HG02588 (cell line): ENCODE results near the gene VWF.
"Not testable (repeated sequence)": the region's sequence is repeated elsewhere in the genome, so short reads cannot be mapped to it uniquely, and the experiment has no call there.

Experiments used
- ATAC-seq: cut with Tn5 transposase; IDR thresholded peaks from one replicate; pipeline ENCODE4 v1.9.1; 2021; ENCODE audit warnings: mild to moderate bottlenecking, moderate library complexity; ENCODE audit not compliant: unreplicated experiment

VWF gene

DNA sequence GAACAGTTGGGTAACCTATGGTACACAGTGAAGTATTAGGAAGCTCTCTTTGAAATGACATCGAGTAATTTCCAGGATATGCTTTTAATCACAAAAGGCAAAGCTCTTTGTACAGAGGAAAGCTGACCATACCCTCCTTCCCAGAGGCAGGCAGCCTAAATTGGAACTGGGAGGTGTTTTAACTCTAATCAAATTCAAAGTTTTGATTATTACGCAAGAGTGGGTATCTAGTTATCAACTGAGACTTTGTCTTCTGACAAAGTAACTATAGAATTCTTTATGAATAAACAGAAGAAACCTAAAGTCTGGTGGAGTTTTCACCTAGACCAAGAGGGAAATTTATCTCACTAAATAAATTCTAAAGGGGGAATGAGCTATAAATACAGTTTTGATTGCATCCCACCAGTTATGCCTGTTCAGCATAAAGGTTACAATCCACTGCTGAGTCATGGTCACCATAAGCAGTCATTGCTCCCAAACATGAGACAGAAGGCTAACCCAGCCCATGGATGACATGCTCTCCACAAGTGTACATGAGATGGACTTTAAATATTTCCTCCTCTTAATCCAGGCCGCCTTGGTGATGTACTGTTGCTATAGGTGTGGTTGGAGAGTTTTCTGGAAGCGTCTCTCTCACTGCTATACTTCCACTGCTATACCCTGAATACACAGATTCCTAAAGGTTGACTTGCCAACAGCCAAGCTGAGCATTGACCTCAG, 113.7 kb downstream of the VWF start:
- ATAC-seq, result not testable (repeated sequence)

DNA sequence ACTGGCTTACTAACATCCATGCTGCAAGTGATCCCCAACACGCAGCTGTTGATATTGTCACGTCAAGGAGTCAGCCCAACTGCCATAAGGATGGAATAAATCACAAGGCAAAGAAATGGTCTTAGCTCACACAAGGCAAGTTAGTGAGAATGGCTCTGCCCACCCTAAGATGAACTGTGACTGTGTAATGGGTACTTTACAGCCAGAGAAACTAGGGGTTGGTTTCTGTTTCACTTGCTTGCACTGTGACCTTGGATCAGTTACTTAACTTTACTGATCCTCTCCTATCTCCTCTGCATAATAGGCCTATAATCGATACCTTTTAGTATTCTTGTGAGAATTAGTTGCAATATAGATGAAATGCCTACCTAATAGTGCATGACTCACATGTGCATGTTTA, 127.2 kb downstream of the VWF start:
- ATAC-seq, result no peak

DNA sequence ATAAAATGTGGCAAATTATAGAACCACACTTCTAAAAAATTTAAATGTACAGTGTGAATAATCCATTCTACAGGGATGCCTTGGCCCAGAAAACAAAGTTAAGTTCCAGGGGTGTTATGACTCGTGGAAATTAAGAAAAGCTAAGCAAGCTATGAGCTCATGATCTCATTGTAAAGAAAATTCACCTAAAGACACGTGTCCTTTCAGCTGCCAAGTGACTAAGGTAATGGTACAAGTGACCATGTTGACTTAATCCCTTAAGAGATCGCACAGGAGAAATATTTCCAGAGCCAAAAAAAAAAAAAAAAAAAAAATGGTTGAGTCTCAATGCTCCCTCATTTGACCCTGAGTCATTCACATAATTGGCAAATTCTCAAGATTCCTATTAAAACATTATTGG, 128.0 kb downstream of the VWF start:
- ATAC-seq, result no peak

DNA sequence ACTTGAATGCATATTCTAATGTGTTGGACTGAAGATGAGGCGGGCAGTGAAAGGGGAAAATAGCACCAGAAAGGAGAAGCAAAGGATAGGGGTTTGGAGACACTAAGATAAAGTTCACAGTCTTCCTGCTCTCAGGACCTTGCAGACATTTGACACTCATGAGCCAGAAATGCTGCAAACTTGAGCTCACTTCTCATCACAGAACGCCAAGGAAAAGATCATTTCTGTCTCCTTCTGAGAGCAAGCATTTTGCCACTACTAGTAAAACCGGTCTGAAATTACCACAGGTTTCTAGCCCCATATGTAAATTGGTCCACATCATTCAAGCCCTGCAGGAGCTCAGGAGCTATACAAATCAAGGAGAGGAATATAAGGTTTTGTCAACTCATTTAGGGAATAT, 134.8 kb downstream of the VWF start:
- no peak for ATAC-seq

DNA sequence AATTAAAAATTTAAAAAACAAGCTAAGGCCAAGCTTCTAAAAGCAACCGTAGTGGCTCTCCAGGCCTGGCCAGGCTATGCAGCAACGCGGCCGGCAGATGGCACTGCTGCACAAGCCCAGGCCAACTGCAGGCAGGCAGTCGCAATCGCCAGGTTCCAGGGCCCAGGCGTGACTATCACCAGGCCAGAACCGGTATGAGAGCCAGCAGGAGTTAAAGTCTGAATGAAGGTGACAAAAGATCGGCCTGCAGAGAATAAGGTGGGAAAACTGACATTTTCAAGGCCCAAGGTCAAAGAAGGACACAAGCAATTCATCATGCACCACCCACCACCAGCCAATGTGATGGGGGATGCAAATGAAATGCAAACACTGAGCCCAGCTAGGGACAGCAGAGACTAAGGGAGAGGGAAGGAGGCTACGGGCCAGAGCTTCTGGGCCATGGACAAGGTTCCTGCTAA, 135.8 kb downstream of the VWF start:
- ATAC-seq, result no peak

DNA sequence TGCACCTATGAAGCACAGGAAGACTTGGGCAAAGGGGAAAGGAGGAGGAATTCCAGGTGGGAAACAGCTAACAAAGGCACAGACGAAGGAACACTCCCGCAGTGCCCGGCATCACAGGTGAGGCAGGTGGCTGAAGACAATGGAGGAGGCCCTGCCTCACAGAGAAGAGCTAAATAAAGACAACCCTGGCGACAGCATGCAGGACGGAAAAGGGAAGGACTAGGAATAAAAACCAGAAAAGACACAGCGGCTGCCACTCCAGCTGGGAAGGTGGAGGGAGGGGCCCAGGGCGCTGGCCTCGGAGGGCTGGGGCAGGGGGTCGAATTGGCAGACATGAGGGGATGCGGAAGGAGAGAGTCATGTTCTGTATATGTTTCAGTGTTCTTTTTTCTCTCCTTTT, 136.4 kb downstream of the VWF start:
- no peak for ATAC-seq

DNA sequence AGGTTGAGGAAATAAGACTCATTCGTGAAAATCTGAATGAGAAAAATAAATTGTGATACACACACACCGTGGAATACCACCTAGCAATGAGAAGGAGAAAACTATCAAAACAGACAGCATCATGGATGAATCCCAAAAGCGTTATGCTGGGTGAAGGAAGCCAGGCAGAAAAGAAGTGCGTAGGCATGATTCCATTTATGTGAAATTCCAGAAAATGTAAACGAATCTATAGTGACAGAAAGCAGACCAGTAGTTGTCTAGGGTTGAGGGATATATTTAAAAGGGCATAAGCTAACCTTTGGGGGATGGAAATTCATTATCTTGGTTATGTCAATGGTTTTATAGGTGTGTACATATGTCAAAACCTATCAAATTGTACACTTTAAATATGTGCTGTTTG, 136.9 kb downstream of the VWF start:
- ATAC-seq, result no peak

DNA sequence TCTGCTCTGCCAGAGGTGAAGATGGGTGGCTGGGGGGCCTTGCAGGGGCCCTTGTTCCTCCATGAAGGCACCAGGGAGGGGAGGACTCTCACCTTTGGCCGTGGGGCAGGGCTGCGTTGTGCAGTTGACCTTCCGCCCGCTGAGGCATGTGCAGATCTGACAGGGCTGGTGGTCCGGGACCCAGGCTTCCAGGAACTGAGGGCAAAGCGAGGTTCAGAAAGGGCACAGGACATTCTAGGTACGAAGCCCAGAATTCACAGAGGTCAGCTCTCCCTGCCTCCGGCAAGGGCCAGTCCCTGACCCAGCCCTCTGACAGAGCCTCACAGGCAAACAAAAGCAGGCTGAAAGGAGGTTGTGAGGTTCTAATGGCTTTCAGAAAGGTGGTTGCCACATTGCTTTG, 139.0 kb downstream of the VWF start:
- ATAC-seq, result no peak

DNA sequence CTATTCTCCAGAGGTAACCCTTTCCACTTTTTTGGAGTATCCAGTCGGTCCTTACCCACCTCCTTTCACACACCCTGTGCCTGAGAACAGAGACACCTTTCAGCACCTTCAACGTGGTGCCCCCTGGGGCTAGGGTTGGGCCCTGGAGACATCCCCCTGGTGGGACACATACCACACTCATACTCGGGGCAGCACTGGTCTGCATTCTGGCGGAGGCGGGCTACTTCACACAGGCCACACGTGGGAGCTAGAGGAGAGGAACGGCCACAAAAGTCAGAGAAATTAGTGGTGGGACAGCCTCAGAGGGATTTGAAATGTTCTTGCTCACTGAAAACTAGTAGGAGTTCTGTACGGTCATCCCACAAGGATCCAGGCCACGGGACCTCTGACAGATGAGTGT, 139.6 kb downstream of the VWF start:
- no peak for ATAC-seq

DNA sequence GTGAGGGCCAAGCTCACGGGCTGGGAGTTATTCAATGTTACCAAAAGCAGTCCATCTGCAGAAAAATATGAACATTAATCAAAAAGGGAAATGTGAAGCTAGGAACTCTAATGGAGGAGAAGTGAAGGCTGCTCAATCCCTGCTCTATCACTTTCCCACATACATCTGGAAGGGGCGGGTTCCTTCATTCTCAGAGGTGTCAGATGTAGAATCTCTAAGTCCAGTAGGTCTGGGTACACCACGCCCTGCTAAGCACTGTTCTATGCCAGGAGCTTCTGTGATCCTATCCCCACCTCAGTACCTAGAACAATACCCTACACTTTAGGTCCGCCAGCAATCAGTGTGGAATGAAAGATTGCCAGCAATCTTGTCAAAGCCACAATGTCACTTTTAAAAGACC, 142.4 kb downstream of the VWF start:
- ATAC-seq, result no peak

DNA sequence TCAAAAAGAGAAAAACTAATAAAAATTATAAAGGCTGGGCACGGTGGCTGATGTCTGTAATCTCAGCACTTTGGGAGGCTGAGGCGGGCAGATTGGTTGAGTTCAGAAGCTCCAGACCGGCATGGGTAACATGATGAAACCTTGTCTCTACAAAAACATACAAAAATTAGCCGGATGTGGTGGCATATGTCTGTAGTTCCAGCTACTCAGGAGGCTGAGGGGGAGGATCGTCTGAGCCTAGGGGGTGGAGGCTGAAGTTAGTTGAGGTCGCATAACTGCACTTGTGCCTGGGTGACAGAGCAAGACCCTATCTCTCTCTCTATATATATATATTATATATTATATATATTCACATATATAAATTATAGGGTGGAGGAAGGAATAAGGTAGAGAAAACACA, 146.9 kb downstream of the VWF start:
- ATAC-seq, result no peak

DNA sequence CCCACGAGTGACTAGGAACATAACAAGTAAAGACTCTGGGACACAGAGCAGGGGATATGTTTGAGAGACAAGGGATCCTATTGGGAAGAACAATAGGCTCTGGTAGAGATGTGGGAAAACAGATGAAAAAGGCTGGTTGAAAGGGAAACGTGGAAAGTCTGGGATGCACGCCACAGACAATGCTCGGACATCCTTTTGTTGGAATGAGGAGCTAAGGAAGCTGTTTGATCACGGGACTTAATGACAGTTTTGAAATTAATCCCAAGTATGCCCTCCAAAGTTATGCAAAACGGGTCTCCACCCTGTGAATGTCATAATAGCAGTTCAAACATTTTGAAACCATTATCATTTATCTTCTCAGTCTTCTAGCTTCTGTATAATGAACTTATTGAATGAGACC, 147.8 kb downstream of the VWF start:
- no peak for ATAC-seq

DNA sequence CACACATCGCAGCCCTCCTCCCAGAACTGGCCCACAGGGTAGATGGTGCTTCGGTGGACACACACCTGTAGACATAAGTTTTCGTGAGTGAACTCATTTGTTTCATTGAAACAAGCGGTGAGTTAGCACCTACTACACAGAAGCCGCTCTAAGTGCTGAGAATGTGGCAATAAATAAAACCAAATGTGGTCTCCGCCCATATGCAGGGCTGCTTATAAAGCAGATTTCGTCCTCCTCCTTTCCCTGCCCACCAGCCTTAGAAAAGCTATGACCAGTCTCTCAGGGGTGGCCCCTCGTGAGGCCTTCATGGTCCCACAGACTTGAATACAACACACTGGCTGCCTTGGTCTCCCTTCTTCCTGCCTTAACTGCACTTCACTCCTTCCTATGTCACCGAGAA, 148.3 kb downstream of the VWF start:
- ATAC-seq, result no peak

DNA sequence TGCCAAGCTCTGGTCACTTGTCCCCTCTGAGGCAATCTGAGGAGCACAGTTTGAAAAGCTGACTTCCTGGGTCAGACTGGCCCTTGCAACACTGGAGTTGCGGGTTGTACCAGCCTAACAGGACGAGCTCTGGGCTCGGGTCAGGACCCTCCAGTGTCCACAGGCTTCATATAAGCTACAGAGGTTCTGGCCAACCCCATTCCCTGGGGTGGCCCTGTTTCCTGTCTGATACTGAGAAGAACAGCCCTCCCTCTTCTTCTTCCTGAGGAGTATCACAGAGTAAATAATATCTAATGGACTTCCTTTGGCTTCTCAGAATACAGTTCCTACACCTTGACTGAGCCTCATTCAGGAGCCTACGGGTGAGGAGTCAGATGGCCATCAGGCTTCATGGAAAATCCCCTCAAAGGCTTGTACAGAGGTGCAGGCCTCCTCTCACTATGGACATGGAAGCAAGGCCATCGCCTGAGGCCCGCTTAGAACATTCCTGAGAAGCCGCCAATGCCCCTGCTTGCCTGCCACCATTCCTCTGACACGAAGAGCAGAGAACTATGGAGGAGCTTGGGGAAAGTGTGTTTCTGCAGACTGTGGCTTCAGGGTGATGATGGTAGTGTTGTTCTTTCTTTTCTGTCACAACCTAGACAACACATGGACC, 150.9 kb downstream of the VWF start:
- ATAC-seq, result no peak

DNA sequence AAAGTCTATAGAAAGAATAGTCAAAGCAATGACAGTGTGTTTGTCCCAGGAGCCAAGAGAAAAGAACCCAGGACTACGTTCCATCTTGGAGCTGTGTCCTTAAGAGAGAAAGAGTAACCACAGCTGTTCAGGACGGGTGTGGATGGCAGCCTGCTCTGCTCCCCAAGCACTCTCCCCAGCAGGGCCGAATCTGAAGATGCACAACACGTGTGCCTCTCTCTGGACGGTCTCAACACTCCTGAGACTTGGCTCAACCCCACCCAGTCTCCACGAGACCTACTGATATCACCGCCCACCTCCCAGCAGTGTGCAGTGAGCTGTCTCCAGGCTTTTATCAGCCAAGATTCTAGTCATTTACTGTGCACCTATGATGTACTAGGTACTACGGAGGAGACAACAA, 152.1 kb downstream of the VWF start:
- no peak for ATAC-seq

DNA sequence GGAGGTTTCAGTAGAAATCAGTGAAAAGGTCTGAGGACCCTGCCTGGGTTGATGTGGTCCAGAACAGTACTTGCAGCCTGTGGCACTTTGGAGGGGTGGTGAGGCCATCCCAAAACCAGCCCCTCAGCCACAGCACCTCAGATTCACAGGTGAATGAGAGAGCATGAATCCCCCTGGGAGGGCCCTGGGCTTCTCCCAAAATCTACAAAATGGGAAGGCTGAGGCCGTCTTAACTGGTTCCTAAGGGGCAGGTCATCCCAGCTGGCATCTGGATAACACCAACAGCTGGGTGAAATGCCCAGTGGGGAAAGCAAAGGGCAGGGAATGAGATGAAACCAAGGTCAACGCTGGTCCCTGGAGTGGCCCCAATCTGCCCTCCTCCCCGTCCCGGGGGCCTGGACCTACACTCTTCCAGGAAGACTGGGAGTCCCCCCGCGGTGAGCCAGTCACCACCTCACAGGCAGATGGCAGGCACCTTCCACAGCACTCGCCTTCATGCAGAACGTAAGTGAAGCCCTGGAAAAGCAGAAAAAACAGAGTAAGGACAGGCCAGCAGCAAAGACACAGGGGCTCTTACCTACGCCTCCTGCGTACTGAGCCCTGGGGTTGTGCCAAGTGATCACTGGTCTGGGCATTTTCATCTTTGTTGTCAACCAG, 153.1 kb downstream of the VWF start:
- ATAC-seq, result no peak

DNA sequence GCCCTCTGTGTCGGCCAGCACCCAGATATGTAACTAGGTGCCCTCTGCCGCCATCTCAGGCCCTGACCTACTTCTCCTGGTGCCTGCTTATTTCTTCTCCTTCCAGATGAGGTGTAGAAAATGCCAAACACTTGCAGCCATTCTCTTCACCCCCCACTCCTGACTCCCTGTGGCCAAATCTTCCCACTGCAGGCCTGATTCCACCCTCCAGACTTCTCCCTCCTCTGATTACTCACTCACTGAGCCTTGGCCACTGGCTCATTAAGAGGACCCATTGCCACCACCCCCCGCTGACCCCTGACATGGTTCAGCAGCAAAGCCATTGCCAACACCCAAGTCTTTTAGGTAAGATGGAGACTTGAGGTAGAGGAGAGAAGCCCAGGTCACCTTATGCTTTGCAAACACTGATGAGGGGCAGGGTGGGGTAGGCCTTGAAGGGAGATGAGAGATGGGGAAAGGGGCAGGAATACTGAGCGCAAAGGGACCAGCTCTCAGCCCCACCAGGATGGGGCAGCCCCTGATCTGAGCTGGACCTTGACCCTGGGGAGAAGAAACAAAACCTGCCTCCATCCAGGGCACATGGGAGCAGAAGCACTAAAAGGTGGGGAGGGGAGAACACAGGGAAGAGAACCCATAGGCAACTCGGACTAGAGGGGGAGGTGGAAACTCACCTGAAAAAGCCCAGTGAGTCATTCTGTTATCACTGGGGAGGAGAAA, 154.3 kb downstream of the VWF start:
- ATAC-seq, result no peak

DNA sequence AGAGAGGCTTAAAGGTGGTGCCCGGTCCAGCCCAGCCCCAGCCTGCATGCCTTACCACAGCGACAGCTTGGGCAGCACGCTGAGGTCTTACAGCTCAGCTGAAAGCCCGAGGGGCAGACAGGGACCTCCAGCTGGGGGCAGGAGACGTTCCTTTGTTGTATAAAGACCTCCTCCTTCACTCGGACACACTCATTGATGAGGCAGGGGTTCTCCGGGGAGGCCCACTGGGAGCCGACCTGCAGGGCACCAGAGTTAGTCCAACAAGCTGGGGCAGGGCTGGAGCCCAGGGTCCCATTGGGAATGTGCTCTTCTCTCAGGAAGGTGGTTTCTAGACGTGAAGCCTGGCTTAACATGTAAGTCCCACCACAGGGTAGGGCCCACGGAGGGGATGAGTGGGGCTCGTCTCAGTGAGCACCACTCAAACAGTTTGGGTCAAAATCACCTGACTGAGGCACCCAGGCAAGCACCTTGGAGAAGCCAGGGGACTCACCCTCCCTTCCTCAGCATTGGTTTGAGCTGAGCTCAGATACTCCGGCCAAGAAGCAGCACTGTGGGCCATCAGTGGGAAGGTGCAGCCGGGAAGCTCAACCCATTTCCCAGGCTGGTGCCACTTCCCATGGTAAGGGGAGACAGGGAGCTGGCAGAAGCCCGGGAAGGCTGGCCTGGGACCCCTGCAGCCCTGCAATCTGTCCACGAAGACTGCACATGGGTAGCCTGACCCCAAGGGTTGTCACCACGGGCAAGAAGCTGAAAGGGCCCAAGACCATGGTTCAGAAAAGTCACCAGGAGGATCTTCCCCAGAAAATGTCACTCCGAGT, 155.1 kb downstream of the VWF start:
- ATAC-seq, result no peak

DNA sequence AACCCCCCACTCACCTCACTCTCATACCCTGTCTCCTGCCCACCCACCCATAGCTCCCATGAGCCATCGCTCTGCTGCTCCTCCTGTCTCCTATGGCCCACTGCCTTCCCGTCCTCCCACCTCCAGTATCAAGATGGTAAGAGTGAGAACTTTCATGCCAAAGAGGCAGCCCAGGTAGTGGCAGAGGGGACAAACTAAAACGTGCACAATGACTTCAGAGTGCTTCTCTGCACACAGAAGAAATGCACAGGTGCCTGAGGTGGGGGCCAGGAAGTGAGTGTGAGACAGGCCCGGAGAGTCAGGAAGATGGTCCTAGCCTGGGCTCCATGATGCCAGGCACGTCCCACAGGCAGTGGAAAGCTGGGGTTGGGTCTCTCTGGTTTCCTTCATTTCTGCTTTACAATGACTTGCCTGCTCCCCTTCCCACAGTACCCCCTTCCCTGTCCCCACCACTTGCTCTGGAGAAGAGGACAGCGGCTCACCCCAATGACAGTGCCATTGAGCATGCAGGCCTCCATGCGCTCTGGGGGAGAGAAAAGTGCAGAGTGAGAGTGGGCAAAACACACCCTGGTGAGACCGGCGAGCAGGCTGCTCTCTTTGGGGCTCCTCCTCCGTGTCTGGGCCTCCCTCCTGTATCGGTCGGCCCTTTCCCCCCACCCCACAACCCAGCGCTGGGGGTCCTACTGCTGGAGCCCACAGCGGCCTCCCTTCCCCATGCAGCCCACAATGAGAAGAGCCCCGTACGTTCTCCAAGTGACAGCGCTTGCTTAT, 156.6 kb downstream of the VWF start:
- ATAC-seq, result no peak

DNA sequence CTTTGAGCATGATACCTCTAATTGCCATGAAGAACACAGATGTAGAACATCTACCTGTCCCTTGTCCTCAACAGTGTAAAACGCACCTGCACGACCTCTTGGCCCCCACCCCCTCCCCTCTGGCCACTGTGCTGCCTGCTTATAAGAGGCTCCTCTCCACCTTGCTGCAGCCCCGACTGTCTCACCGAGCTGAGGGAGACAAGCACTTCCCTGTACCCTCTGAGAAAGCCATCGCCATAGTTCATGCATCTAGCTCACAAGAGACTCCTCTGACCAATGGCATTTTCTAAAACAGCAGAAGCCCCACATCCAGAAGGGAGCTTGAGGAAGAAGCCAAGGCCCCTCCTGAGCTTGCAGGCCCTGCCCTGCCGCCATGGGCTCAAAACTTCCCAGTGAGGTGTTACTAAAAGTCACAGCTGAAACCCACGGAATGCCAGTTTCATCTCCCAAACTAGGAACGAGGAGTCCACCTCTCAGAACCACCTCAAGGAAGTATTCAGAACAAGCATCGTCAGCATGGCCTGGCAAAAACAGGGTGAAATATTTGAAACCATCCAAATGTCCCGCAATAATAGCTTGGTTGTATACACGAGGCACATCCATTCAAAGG, 157.9 kb downstream of the VWF start:
- ATAC-seq, result no peak
